HEK293 (cell line): ENCODE results near the gene CDX2.

ENCODE experiments used
- CTCF ChIA-PET: fragments of 350-600 bp; formaldehyde crosslinking; extraction: SDS; loops from one replicate; lab custom pipeline; 2021; ENCODE audit warnings: antibody characterized with exemption; lab: Yijun Ruan, JAX
- POLR2A ChIA-PET: fragments of 300-600 bp; formaldehyde crosslinking; extraction: SDS; loops from one replicate; lab custom pipeline; 2020; ENCODE audit warnings: antibody characterized with exemption, inconsistent platforms; lab: Yijun Ruan, JAX
- H3K27ac ChIP-seq: fragments of 200-500 bp; sonication (Bioruptor generic); 2 replicates; pipeline ENCODE4 v1.5.1; 2014; ENCODE audit warnings: low read depth, low read length, control low read depth, inconsistent platforms; ENCODE audit errors: extremely low read depth
- H3K36me3 ChIP-seq, 2 experiments: fragments of 200-500 bp in 1 of 2; sonication (Bioruptor generic) in 1 of 2; 1 replicate in 1 of 2; 2 replicates in 1 of 2; pipeline ENCODE4 v1.5.1; 2014 to 2017; ENCODE audit warnings: inconsistent platforms in 2 of 2, low read length in 2 of 2; ENCODE audit not compliant: control insufficient read depth in 2 of 2, insufficient read depth in 1 of 2
- H3K4me1 ChIP-seq: fragments of 200-500 bp; sonication (Bioruptor generic); 2 replicates; pipeline ENCODE4 v1.5.1; 2014; ENCODE audit warnings: mild to moderate bottlenecking, low read length, inconsistent platforms; ENCODE audit not compliant: control insufficient read depth, insufficient read depth
- H3K4me3 ChIP-seq: 2 replicates; pipeline ENCODE4 v1.5.1; 2011; ENCODE audit warnings: low read depth, mild to moderate bottlenecking, control low read depth, low read length, moderate library complexity
- H3K9me3 ChIP-seq: fragments of 200-500 bp; sonication (Bioruptor generic); 2 replicates; pipeline ENCODE4 v1.5.1; 2014; ENCODE audit warnings: low read depth, low read length, inconsistent platforms; ENCODE audit not compliant: control insufficient read depth, insufficient read depth
- HIC1 ChIP-seq: fragments of 450-650 bp; formaldehyde crosslinking; IDR thresholded peaks from 2 replicates; pipeline ENCODE4 v1.5.1; 2016; ENCODE audit warnings: missing biosample characterization, missing genetic modification characterization
- TCF7L2 ChIP-seq: IDR thresholded peaks from 2 replicates; pipeline ENCODE4 v1.6.1; 2011; ENCODE audit warnings: low read depth, mild to moderate bottlenecking, inconsistent platforms, low read length, moderate library complexity, borderline replicate concordance
- YY2 ChIP-seq: fragments of 450-650 bp; formaldehyde crosslinking; IDR thresholded peaks from 2 replicates; pipeline ENCODE4 v1.5.1; 2016; ENCODE audit warnings: missing biosample characterization, missing genetic modification characterization
- ZBTB44 ChIP-seq: fragments of 450-650 bp; IDR thresholded peaks from 2 replicates; pipeline ENCODE4 v1.5.1; 2018; ENCODE audit warnings: missing biosample characterization, mild to moderate bottlenecking, missing genetic modification characterization
- ZBTB6 ChIP-seq: fragments of 450-650 bp; formaldehyde crosslinking; IDR thresholded peaks from 2 replicates; pipeline ENCODE4 v1.5.1; 2017; ENCODE audit warnings: missing biosample characterization, missing genetic modification characterization
- ZEB2 ChIP-seq: fragments of 450-650 bp; formaldehyde crosslinking; IDR thresholded peaks from 2 replicates; pipeline ENCODE4 v1.5.1; 2016; ENCODE audit warnings: missing biosample characterization, missing genetic modification characterization
- ZIC2 ChIP-seq: fragments of 450-650 bp; formaldehyde crosslinking; IDR thresholded peaks from 2 replicates; pipeline ENCODE4 v1.5.1; 2016; ENCODE audit warnings: missing biosample characterization, missing genetic modification characterization
- ZNF202 ChIP-seq: fragments of 450-650 bp; formaldehyde crosslinking; IDR thresholded peaks from 2 replicates; pipeline ENCODE4 v1.5.1; 2016; ENCODE audit warnings: missing biosample characterization, missing genetic modification characterization, borderline replicate concordance
- ZNF416 ChIP-seq: fragments of 450-650 bp; formaldehyde crosslinking; IDR thresholded peaks from 2 replicates; pipeline ENCODE4 v1.5.1; 2016; ENCODE audit warnings: missing biosample characterization, missing genetic modification characterization
- ZNF664 ChIP-seq: fragments of 450-650 bp; formaldehyde crosslinking; IDR thresholded peaks from 2 replicates; pipeline ENCODE4 v1.5.1; 2016; ENCODE audit warnings: missing biosample characterization, missing genetic modification characterization
- ZNF692 ChIP-seq: fragments of 450-650 bp; formaldehyde crosslinking; IDR thresholded peaks from 2 replicates; pipeline ENCODE4 v1.5.1; 2016; ENCODE audit warnings: missing biosample characterization, missing genetic modification characterization
- TF ChIP-seq, protein P1 (sequence below): fragments of 450-650 bp; formaldehyde crosslinking; IDR thresholded peaks from 2 replicates; pipeline ENCODE4; 2016; ENCODE audit warnings: missing biosample characterization, missing genetic modification characterization
- TF ChIP-seq, protein P2 (sequence below): fragments of 450-650 bp; formaldehyde crosslinking; IDR thresholded peaks from 2 replicates; pipeline ENCODE4 v1.5.1; 2016; ENCODE audit warnings: missing biosample characterization, missing genetic modification characterization
- TF ChIP-seq, protein P3 (sequence below): fragments of 450-650 bp; formaldehyde crosslinking; IDR thresholded peaks from 2 replicates; pipeline ENCODE4 v1.5.1; 2017; ENCODE audit warnings: missing biosample characterization, missing genetic modification characterization

CDX2 gene

DNA sequence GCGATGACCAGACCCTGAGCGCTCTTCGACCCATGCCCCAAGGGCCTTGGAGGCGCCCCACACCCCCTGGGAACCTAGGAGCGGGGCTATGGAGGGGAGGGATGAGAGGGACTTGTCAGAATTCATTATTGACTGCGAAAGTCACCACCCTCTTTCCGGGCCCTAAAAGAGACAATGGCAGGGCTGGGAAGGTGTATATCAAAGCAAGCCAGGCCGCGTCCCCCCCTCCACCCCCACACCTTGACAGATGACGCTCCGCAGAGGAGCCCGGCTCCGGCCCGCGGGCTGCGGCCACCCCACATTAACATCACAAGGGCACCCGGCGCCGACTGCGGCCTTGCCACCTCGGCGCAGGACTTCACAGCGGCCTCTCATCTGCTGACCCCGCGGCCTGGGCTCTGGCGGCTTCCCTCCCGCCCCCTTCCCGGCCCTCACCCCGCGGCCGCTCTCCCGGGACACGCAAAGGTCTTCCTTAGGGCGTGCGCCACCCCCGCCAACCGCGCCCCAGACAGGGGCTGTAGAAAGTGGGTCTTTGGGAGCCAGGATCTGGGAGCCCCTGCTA is 2.4 kb downstream of the CDX2 start (continued):
- TF ChIP-seq HIC1 (tag by site-specific recombination) (no peak), ZNF202 (tag by site-specific recombination) (no peak)
- TF ChIP-seq, protein P1, sequence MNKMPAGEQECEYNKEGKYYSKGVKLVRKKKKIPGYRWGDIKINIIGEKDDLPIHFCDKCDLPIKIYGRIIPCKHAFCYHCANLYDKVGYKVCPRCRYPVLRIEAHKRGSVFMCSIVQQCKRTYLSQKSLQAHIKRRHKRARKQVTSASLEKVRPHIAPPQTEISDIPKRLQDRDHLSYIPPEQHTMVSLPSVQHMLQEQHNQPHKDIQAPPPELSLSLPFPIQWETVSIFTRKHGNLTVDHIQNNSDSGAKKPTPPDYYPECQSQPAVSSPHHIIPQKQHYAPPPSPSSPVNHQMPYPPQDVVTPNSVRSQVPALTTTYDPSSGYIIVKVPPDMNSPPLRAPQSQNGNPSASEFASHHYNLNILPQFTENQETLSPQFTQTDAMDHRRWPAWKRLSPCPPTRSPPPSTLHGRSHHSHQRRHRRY (tag by site-specific recombination): no peak
- TF ChIP-seq, protein P2, sequence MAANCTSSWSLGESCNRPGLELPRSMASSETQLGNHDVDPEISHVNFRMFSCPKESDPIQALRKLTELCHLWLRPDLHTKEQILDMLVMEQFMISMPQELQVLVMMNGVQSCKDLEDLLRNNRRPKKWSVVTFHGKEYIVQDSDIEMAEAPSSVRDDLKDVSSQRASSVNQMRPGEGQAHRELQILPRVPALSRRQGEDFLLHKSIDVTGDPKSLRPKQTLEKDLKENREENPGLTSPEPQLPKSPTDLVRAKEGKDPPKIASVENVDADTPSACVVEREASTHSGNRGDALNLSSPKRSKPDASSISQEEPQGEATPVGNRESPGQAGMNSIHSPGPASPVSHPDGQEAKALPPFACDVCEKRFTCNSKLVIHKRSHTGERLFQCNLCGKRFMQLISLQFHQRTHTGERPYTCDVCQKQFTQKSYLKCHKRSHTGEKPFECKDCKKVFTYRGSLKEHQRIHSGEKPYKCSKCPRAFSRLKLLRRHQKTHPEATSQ (tag by site-specific recombination): no peak

DNA sequence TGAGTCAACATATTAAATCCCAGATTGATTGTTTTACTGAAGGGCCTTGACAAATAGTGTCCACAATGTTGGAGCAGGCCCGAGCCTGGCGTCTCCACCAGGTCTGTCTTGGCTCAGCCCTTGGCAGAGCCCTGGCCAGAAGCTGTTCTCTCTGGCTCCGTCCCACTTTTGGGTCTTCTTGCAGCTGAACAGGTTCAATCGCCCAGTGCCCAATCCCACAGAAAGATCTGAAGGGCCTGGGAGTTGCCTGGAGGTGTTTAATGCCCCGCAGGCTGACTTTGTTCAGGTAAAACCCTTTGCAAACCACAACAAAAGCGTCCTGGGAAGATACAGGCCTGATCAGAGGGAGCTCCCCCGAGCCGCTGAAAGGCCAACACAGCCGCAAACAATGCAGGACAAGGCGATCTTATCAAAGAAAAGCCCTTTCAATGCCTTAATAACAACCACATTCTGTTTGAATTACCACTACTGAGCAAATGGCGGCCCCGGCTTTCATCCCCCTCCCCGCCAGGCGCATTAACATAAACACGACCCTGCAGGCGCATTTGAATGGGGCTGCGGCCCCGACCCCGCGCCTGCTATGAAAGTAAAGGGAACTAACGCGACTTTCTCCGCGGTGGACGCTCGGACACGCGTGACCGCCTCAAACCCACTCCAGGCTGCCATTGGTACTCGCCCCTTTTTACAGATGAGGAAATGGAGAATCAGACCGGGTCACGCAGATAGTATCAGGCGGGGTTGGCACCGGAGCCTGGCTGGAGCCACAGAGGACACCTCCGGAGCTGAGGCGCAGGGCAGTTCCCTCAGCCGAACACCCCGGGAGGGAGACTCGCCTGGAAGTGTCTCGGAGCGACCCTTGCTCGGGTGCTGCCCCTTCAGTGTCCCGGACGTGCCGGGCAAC is 3.1 kb downstream of the CDX2 start:
- no peak for TF ChIP-seq ZNF692
- TF ChIP-seq, protein P3, sequence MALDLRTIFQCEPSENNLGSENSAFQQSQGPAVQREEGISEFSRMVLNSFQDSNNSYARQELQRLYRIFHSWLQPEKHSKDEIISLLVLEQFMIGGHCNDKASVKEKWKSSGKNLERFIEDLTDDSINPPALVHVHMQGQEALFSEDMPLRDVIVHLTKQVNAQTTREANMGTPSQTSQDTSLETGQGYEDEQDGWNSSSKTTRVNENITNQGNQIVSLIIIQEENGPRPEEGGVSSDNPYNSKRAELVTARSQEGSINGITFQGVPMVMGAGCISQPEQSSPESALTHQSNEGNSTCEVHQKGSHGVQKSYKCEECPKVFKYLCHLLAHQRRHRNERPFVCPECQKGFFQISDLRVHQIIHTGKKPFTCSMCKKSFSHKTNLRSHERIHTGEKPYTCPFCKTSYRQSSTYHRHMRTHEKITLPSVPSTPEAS (tag by site-specific recombination): no peak
- no peak for TF ChIP-seq ZEB2 (tag by site-specific recombination)
- TF ChIP-seq TCF7L2: peak; percentile 65; the same call in 1 of the 2 replicates
- TF ChIP-seq ZNF416 (tag by site-specific recombination): no peak
- TF ChIP-seq ZBTB6: peak; percentile 54; the same call in 1 of the 2 replicates
- TF ChIP-seq ZBTB44 (tag by site-specific recombination): 0 out of 2 replicates have a peak, but pooled peaks have one; percentile 15
- TF ChIP-seq YY2 (tag by site-specific recombination): no peak
- no peak for TF ChIP-seq ZIC2 (tag by site-specific recombination)
- TF ChIP-seq ZNF664 (tag by site-specific recombination): no peak
- TF ChIP-seq, all 188 proteins: peak for 3
- ChIA-PET CTCF (interaction anchor here (1.0 to 13.6 kb wide), 2 partner anchors 138 to 604 kb away, joined by 3 to 206 read pairs; no protein-coding TSS in a partner anchor), POLR2A (no interaction called here)
- H3K4me3 ChIP-seq: no peak overlapping the region
- no peaks in the 10 kb centered on the region for H3K4me1 ChIP-seq
- peaks cover 0 to 38% of the 10 kb centered on the region in 2 experiments; a peak in 2 of 3 replicates for H3K36me3 ChIP-seq
- no peak overlapping the region for H3K27ac ChIP-seq
- no peaks in the 10 kb centered on the region for H3K9me3 ChIP-seq
